GM21515 (cell line): Measurements from ENCODE around the gene HELQ.
"Not testable (repeated sequence)": the region's sequence is repeated elsewhere in the genome, so short reads cannot be mapped to it uniquely, and the experiment has no call there.

Experiments used
- ATAC-seq: cut with Tn5 transposase; IDR thresholded peaks from one replicate; pipeline ENCODE4 v1.9.1; 2021; ENCODE audit not compliant: unreplicated experiment

HELQ gene, protein sequence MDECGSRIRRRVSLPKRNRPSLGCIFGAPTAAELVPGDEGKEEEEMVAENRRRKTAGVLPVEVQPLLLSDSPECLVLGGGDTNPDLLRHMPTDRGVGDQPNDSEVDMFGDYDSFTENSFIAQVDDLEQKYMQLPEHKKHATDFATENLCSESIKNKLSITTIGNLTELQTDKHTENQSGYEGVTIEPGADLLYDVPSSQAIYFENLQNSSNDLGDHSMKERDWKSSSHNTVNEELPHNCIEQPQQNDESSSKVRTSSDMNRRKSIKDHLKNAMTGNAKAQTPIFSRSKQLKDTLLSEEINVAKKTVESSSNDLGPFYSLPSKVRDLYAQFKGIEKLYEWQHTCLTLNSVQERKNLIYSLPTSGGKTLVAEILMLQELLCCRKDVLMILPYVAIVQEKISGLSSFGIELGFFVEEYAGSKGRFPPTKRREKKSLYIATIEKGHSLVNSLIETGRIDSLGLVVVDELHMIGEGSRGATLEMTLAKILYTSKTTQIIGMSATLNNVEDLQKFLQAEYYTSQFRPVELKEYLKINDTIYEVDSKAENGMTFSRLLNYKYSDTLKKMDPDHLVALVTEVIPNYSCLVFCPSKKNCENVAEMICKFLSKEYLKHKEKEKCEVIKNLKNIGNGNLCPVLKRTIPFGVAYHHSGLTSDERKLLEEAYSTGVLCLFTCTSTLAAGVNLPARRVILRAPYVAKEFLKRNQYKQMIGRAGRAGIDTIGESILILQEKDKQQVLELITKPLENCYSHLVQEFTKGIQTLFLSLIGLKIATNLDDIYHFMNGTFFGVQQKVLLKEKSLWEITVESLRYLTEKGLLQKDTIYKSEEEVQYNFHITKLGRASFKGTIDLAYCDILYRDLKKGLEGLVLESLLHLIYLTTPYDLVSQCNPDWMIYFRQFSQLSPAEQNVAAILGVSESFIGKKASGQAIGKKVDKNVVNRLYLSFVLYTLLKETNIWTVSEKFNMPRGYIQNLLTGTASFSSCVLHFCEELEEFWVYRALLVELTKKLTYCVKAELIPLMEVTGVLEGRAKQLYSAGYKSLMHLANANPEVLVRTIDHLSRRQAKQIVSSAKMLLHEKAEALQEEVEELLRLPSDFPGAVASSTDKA

DNA sequence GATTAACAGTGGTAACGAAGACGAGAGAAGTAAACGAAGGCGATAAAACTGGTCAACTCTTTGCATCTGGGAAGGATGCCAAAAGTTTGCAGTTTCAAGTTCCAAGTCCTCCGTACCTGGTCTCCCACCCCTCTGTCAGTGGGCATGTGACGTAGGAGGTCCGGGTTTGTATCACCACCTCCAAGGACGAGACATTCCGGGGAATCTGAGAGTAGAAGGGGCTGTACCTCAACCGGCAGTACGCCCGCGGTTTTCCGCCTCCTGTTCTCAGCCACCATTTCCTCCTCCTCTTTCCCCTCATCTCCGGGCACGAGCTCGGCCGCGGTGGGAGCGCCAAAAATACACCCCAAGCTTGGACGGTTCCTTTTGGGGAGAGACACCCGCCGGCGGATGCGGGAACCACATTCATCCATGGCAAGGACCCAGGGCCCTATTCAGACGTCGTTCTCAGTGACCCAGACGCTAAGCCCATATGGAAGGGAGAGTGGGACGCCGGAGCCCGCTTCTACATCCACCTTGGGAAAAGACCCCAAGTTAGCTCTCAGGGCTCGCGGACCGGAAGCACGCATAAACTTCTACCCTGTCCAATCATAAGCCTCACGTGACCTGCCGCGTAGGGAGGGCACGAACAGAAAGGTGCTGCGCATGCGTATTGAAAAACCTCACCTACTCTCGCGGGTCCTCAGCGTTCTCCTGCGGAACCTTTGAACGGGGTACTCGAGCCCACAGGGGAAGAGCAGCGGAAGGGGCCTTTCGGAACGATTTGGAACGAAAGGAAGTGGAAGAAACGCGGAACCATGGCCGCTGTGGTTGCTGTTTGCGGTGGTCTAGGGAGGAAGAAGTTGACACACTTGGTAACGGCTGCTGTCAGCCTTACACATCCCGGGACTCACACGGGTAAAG, at the start of gene HELQ, which contains the start of gene MRPS18C:
TSS of gene HELQ (minus strand) at position 543 of the 903 bp plus-strand sequence. CDS start at position 413, 130 bp downstream.
TSS of gene MRPS18C (plus strand) at position 778 of the 903 bp plus-strand sequence. CDS start at position 798, 20 bp downstream.
- ATAC-seq: peak; percentile 95

DNA sequence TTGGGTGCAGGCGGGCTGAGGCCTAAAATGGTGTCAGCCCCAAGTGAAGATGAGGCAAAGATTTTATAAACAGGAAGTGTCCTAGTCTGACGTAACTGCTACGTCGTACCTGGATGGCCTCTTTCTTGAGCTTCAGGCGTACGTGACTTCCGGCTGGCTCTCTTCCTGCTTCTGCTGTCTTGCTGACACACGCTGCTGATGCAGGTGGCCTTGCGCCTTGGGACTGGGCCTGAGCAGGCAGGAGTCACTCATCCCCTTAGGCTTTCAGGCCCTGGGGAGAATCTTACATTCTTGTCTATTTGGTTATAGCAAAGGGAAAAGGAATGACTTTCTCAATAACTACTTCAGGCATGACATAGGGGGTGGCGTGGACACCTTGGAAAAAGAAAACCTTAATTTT, 49.4 kb upstream of the HELQ start:
- ATAC-seq: no peak

DNA sequence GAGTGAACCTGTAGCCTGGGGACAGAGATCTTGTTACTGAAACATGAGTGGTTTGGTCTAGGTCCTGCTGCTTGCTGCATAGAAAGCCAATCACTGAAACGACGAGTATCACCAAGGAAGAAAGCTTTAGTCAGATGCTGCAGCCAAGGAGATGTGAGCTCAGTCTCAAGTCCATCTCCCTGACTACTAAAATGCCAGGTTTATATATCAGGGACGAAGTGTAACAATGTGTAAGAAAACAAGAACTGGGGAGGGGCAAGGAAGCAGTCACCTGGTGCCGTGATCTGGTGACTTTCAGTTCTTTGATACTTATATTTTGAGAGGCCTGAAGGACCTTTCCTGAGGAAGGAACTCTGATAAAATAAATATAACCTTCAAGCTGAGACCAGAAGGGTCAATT, 48.9 kb upstream of the HELQ start:
- ATAC-seq: no peak

DNA sequence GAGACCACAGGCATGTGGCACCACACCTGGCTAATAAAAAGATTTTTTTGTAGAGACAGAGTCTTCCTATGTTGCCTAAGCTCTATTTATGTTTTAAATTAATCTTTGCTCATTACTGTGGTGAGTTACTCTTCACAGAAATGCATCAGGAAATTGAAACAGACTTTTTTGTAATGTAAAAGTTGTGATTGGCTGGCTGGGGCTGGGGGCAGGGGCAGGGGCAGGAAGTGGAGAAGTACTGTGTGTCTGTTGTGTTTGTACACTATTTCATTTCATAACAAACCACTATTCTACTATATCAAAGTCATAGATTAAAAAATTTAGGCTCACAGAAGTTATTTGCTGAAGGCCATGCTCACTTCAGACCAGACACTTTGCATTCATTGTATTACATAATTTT, 48.4 kb upstream of the HELQ start:
- ATAC-seq: no peak

DNA sequence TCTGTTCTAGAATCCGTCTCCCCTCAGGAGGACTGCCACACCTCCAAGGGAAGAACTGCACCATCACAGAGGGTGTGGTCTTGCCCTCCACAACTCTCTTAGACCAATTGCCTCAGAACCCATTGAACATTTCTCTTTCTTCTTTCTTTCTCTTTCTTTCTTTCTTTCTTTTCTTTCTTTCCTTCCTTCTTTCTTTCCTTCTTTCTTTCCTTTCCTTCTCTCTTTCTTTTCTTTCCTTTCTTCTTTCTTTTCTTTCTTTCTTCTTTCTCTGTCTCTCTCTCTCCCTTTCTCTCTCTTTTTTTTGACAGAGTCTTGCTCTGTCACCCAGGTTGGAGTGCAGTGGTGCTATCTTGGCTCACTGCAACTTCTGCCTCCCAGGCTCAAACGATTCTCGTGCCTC, 46.0 kb upstream of the HELQ start:
- not testable (repeated sequence) for ATAC-seq

DNA sequence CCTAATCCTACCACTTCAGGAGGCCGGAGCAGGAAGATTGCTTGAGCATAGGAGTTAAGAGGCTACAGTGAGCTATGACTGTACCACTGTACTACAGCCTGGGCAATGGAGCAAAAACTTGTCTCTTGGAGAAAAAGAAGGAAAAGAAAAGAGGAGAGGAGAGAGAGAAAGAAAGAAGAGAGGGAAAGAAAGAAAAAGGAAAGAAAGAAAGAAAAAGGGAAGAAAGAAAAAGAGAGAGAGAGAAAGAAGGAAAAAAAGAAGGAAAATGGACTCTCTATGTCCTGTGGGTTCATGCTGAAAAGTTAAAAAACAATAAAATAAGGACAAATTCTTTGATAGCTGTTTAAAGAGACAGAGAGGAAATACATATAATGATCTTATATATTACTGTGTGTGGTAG, 42.6 kb upstream of the HELQ start:
- no peak for ATAC-seq

DNA sequence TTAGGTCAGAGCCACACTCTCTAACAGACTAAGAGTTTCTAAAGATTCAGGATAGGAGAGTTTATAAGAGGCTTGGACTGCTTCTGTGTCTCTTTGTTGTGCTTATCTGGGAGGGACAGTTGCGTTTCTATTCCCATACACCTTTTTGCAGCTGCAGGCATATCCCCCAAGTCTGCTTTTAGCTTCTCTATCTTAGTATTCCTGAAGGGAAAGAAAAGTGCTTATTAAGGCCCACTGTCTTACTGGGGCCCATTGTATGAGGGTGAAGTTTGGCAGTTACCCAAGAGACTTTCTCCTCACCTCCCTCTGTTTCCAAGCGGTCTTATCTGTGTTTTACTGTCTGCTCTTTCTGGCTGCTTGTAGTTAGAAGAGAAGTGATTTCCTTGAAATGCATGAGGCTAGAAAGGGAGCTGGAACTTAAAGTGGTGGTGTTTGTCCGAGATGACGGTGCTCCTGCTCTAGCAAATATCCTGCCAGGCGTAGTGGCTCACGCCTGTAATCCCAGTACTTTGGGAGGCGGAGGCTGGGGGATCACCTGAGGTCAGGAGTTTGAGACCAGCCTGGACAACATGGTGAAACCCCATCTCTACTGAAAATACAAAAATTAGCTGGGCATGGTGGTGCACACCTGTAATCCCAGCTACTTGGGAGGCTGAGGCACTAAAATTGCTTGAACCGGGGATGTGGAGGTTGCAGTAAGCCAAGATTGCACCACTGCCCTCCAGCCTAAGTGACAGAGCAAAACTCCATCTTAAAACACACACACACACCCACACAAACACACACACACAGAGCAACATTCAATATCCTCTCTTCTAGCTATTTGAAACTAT, 40.7 kb upstream of the HELQ start:
- ATAC-seq: not testable (repeated sequence)

DNA sequence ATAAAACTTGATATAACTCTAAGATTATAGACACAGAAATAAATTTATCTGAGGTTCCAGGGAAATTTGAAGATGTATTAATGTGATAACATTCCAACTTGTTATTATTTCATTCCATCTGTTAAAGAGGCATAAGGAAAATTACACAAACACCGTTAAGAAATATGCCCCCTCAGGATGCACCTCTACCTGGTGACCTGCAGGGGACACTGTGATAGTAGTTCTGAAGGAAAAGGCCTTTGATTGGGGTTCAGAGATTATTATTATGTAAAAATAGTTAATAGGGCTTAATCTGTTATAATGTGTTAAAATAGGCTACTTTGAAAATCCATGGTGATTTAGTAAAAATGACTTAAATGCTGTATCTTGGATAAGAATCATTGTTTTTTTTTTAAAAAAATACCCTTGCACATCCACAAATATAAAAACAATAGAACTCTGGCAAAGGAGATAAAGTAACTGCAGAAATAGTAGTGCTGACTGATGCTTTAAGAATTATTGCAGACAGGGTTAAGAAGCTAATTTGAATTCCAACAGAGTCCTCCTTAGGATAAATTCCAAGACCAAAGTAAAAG, 35.3 kb upstream of the HELQ start:
- peak; percentile 80 for ATAC-seq

DNA sequence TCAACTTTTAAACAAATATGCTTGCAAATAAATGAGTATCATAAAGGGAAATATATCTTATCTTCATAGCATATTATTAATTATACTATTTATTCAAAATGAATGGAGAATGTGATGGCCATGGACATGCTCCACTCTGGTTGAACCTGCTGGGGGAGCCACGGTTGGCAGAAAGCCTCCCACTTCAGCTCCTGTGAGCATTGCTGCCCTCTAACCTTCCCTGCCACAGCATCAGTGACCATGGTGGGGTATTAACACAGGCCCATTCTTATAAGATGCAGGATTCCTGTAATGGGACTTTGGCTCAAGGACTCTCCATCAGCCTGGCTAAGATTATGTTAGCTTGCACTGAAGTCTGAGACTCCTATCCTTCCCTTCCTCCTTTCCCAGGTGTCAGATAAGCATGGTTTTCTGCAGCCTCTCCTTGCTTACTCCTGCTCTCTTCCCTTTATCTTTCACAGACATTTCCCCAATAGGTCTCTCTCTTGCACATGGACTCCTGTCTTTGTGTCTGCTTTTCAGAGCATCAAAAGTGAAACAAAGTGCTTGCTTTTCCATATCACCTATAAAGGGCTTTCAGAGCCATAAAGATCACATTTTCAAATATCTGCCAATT, 34.2 kb upstream of the HELQ start:
- no peak for ATAC-seq

DNA sequence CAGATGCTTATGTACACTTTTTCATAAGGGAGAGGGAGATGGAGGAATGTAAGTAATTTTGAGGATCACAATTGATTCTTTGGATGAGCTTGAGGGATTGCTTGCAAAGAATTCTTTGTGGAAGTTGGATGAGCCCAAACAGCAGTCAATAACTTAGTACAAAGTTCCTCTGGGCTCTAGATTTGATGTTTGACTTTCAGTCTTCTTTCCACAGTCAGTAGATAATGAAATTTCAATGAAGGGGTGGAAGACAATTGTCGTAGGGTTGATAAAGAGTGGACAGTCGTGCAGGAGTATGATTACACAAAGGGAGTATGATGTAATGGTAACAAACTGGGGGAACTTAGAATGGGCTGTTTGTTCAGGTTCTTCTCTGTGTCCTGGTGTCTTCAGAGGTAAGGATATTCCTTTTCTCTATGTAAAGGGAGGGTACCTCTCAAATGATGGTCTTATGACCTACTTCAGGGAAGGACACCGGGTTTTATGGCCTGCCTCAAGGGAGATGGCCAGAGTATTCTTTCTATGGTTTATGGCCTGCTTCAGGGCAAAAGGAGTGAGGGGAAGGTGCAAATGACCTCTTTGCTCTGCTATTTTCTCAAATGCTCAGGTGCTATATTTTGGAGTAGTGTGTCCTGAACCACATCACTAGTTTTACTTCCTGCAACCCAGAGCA, 31.0 kb upstream of the HELQ start:
- no peak for ATAC-seq

DNA sequence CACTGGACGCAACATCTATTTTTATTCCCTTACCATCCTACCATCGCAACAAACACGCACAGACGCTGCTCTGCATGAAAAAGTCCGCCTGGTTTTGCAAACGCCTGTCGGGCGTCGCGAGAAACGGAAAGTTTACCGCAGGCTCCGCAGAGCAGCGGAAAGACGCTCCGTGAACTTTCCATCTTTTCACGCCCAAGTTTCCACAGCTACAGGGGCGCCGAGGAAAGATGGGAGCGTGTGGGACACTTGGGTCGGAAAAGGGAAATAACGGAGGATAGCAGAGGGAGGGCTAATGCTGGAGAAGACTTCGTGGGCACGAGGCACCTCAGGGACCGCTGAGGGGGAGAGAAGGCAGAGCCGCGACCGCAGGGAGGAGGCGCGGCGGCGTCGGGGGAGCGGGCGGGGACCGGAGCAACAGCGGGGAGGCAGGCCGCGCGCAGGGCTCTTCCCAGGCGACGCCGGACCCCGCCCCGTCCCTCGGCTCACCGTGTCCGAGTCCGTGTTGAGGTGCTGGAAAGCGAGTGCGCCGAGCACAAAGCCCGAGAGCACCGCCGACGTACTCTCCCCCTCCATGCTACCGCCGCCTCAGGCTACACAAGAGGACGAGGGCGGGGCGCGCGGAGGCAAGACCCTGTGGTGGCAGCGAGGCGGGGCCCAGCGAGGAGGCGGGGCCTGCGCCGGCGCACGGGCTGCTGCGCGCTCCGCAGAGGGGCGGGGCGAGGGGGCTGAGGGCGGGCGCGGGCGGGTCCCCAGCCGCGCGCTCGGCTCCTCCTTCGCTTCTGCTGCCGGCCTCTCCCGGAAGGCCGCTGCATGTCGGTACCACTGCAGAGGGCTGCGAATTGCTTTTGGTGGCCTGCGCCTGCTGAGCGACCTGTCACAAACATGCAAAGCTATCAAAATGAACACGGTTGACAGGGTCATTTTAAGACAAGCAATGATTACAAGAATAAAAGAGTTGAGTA, 29.2 kb upstream of the HELQ start, which contains the start of gene ABRAXAS1:
TSS of gene ABRAXAS1 (minus strand) at position 601 of the 962 bp plus-strand sequence. CDS start at position 573, 28 bp downstream.
- ATAC-seq: peak; percentile 97

DNA sequence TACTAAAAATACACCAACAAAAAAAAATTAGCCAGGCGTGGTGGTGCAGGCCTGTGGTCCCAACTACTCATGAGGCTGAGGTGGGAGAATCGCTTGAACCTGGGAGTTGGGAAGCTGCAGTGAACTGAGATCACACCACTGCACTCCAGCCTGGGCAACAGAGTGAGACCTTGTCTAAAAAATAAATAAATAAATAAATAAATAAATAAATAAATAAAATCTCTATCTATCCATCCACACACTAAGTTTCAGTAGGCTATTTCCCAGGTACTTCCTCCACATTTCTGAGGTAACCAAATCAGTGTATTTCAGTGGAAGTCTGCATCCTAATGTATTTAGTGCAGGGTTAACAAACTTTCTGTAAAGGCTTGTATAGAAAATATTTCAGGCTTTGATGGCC, 18.3 kb upstream of the HELQ start:
- no peak for ATAC-seq

DNA sequence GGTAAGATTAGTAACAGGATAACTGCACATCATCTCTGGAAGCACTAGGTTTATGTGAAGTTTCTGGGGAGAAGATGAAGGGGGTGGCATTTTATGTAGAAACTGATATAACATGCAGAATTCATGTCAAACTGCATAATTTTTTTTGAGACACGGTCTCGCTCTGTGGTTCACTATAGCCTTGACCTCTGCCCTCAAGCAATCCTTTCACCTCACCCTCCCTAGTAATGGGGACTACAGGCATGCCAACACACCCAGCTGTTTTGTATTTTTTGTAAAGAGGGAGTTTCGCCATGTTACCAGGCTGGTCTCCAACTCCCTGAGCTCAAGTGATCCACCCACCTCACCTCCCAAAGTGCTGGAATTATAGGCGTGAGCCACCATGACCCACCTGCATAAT, 17.8 kb upstream of the HELQ start:
- no peak for ATAC-seq

DNA sequence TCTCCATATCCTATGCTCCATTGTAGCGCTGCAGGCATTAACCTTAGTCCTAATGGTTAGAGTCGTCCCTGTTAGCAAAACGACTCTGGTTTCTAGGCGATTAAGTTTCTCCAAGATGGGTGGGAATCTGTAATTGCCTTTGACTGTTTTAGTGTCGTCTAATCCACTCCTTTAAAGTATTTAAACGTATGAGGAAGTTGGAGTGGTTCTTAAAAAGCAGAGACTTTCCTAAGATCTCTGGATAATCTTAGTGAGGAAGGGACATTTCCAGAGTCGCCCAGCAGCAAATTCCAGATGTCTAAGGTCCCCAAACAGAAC, 520 bp upstream of the HELQ start:
- ATAC-seq: no peak

DNA sequence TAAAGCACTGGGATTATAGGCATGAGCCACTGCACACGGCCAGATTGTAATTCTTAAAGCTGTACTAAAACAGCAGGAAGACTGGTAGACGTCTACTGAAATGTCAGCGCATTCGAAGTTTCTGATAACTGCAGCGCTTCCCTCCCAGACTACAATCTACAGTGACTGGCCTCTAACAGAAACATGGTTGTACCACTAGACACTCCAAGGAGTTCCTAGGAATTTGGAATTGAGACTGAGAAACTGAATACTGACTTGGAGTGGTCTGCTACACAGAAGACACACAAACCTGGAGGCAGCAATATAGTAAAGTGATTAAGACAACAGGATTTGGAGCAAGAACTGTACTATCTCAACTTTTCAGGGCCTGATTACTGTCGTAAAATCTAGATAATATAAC, 937 bp downstream of the HELQ start:
- no peak for ATAC-seq

DNA sequence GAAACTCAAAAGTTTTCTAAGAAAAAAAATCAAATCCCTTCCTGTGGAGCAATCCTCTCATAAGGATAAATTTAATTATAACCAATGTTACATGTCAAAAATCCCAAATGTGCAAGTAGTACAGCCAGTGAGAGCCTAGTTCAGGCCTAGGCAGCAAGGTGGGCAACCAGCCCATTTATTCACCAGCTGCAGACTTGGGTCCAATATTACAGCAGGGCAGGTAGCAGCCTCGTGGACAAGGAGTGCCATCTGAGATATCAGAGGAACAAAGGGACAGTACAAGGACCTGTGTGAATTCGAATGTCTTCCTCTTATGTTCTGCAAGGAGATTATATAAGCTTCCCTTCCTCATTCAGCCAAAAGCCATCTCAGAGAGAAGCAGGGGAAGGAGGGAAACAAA, 6.6 kb downstream of the HELQ start:
- no peak for ATAC-seq

DNA sequence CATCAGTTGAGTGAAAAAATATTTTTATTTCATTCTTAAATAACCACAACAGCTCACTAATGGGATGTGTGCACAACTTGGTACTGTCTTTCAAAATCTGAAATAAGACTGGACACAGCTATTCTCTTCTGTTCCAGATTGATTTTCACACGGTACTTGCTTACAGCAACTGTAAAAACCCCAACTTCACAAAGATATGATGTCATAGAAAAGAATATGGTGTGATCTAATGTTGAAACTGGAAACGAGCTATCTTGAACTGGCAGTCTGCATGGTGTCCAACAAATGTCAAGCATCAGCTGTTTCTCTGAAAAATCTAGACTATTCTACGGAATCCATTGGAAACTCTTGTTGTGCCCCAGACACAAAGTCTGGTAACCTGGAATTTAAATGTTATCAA, 14.7 kb downstream of the HELQ start:
- ATAC-seq: no peak
